Kidney glomerular epithelial cell (primary cell): Measurements from ENCODE around the gene ACO2.
"Not testable (repeated sequence)": the region's sequence is repeated elsewhere in the genome, so short reads cannot be mapped to it uniquely, and the experiment has no call there.

Experiments used
- DNase-seq: peaks from one replicate; lab custom pipeline; 2025; lab: John Stamatoyannopoulos, UW

The ACO2 gene

DNA sequence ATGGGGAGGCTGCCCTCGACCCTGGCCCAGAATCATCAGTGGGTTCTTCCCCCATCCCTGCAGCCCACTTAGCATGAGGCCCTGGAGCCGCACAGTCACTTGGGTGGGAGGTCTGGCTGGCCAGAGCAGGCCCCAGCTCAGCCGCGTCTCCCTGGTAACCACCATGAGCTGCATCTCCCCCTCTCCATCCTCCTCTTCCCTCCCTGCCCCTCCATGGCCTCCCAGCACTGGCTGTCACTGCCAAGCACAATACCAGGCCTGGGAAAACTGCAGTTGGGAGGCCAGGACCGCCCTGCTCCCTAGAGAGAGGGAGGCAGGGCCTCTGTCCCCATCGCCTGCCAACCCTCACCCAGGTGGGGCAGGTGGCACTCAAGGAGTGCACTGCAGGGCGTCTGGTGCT is 99.9 kb downstream of the ACO2 start:
- no peak for DNase-seq

DNA sequence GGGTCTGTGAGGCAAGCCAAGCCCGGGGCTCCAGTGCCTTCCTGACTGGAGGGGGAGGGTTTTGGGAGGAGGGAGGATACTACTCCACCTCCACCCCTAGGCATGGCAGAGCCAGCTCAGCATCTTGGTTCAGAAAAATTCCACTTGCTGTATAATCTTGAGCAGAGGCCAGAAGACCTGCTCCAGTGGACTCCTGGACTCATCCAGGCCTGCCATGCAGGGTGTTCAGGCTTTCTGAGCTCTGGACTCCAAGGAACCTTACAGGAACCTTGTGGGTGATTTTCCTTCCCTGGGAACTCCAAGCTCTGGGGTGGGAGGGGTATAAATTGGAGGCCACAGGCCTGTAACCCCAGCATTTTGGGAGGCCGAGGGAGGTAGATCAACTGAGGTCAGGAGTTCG is 101.3 kb downstream of the ACO2 start:
- no peak for DNase-seq

DNA sequence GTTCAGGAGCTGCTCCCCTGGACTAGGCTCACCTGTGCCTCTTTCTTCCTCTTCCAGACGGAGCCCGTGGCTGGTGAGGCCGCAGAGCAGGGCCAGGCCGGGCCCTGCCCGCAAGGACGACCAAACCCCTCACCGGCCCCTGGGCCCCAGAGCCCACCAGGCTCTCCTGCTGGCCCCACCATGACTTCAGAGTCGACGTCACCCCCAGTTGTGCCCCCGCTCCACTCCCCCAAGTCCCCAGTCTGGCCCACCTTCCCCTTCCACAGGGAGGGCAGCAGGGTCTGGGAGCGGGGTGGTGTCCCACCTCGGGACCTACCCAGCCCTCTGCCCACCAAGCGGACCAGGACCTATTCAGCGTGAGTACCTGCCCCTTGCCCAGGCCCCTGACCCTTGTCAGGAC is 102.9 kb downstream of the ACO2 start:
- no peak for DNase-seq

DNA sequence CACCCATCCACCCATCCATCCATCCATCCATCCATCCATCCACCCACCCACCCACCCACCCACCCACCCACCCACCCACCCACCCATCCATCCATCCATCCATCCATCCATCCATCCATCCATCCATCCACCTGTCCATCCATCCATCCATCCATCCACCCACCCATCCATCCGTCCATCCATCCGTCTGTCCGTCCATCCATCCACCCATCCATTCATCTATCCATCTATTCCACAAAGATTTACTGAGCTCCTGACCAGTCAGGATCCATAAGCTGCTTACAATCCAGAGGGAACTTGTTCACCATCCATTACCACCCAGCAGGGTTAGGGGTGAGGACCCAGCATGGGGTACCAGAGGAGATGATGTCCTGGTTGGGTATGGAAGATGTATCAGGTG is 103.4 kb downstream of the ACO2 start:
- DNase-seq, result not testable (repeated sequence)

DNA sequence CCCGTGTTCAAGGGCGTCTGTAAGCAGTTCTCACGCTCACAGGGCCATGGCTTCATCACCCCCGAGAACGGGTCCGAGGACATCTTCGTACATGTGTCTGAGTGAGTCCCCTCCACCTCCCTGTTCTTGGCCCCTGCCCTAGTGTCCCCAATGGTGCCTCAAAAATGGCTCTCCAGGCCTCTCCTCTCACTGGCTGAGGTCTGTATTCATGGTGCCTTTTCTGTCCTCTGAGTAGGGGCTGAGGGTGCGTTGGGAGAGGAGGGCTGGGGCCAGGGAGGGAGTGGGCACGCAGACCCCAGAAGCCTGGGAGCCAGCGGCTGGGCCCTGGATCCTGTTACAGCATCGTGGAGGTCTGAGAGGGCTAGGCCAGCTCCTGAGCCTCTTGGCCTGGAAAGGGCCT is 104.8 kb downstream of the ACO2 start:
- DNase-seq, result no peak

- DNase-seq, result no peak
These were observed 106.0 kb downstream of the ACO2 start for GRCh38 chr22:41574847-41575381.

GRCh38 chr22:41575533-41575932 is 106.6 kb downstream of the ACO2 start:
- DNase-seq, result no peak

- peak; percentile 1 for DNase-seq
These were observed 108.0 kb downstream of the ACO2 start for GRCh38 chr22:41576877-41577276.

- DNase-seq, result no peak
These were observed 109.2 kb downstream of the ACO2 start for GRCh38 chr22:41578114-41578513.
